NB4 (cell line): Measurements from ENCODE around the gene ZC2HC1B.

ENCODE experiments used
- CTCF ChIP-seq: IDR thresholded peaks from one replicate; pipeline ENCODE4 v1.5.1; 2012; ENCODE audit warnings: low read depth, low read length
- MAX ChIP-seq: IDR thresholded peaks from 2 replicates; pipeline ENCODE4 v1.6.1; 2011; ENCODE audit warnings: low read depth, low read length
- MYC ChIP-seq: IDR thresholded peaks from 2 replicates; pipeline ENCODE4 v1.6.1; 2011; ENCODE audit warnings: low read depth, low read length
- POLR2A ChIP-seq: IDR thresholded peaks from 2 replicates; pipeline ENCODE4 v1.6.1; 2011; ENCODE audit warnings: mild to moderate bottlenecking; ENCODE audit not compliant: insufficient read length; ENCODE audit errors: extremely low read depth

GRCh38 chr6:143936347-143936746, 72.1 kb downstream of the ZC2HC1B start:
- TF ChIP-seq POLR2A = no peak
- no peak for TF ChIP-seq CTCF
- no peak for TF ChIP-seq MAX
- TF ChIP-seq MYC = no peak
